ENCODE measurements around the gene FMN1.

Gene FMN1

GRCh38 chr15:33045066-33045810 is 149.3 kb downstream of the FMN1 start:
- no peak for DNase-seq

- DNase-seq, result no peak
These were observed 149.9 kb downstream of the FMN1 start for GRCh38 chr15:33044598-33044997.

GRCh38 chr15:33043636-33044035 is 150.9 kb downstream of the FMN1 start:
- no peak for DNase-seq

- no peak for DNase-seq
These were observed 154.0 kb downstream of the FMN1 start for GRCh38 chr15:33040496-33040895.

- DNase-seq, result no peak
These were observed 159.9 kb downstream of the FMN1 start for GRCh38 chr15:33034588-33034987.

GRCh38 chr15:33032053-33032452 is 162.5 kb downstream of the FMN1 start:
- no peak for DNase-seq

- DNase-seq, result no peak
These were observed 163.1 kb downstream of the FMN1 start for GRCh38 chr15:33031324-33031821.

- DNase-seq, result no peak
These were observed 164.2 kb downstream of the FMN1 start for GRCh38 chr15:33030315-33030714.

GRCh38 chr15:33029109-33029652 is 165.3 kb downstream of the FMN1 start:
- no peak for DNase-seq

GRCh38 chr15:33028495-33028894 is 166.0 kb downstream of the FMN1 start:
- no peak for DNase-seq

- DNase-seq, result no peak
These were observed 167.0 kb downstream of the FMN1 start for GRCh38 chr15:33027306-33028035.

- no peak for DNase-seq
These were observed 167.9 kb downstream of the FMN1 start for GRCh38 chr15:33026614-33027013.

- DNase-seq, result no peak
These were observed 171.9 kb downstream of the FMN1 start for GRCh38 chr15:33022629-33023028.

GRCh38 chr15:33021806-33022389 is 172.6 kb downstream of the FMN1 start:
- DNase-seq, result no peak

GRCh38 chr15:33019354-33019981 is 175.0 kb downstream of the FMN1 start:
- DNase-seq, result no peak

- no peak for DNase-seq
These were observed 178.0 kb downstream of the FMN1 start for GRCh38 chr15:33016405-33017024.

- DNase-seq, result no peak
These were observed 179.9 kb downstream of the FMN1 start for GRCh38 chr15:33014586-33014985.

- DNase-seq, result no peak
These were observed 180.6 kb downstream of the FMN1 start for GRCh38 chr15:33013827-33014445.

- DNase-seq, result no peak
These were observed 182.5 kb downstream of the FMN1 start for GRCh38 chr15:33011976-33012375.

- no peak for DNase-seq
These were observed 184.9 kb downstream of the FMN1 start for GRCh38 chr15:33009603-33010002.

GRCh38 chr15:33009026-33009425 is 185.5 kb downstream of the FMN1 start:
- no peak for DNase-seq
